Cardiac septum (tissue), 1 donor: Measurements from ENCODE around the gene HDHD3. TPM values are rescaled to one million over a fixed set of nuclear protein-coding genes. Genes with fewer than 3 reads are reported as not detected.
"Not testable (repeated sequence)": the region's sequence is repeated elsewhere in the genome, so short reads cannot be mapped to it uniquely, and the experiment has no call there.

ENCODE experiments used
- DNase-seq: peaks from one replicate; pipeline ENCODE4 v3.0.0-alpha.2; 2020; ENCODE audit warnings: low spot score
- intact Hi-C: fragments of 100-400 bp; cut with DNase I; formaldehyde crosslinking; loops from one replicate; pipeline ENCODE4 v1.14.0; 2022
- total RNA-seq: library from RNA; stranded (reverse); fragmentation: NEBNext Ultra II Directional; extraction: Animal tissue kit (Norgen Biotek cat#: 25700); gene quantifications from one replicate; pipeline ENCODE4 v1.2.1, GENCODE V29; 2021
- donor health status: DM: no; HTN: no; CAD: no.

The HDHD3 gene
- total RNA-seq, 1 donor from 2014 or later: 14.3 TPM

DNA sequence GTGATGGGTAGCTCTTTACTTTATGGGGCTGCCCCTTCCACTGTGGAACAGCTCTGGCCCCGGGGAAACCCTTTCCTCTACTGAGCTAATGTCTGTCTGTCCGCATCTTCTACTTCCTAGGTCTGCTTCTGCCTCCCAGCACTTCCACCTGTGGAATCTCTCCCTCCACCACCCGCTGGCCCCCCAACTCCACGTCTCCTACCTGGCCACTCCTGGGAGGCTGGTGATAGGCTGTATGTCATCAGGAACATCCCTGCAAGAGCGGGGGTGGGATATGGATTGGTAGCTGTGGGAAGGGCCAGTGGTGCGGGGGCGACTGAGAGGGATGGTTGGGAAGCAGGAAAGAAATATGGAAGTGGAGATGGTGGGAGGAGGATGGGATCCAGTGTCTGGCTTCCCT is 15.1 kb upstream of the HDHD3 start:
- intact Hi-C loops: no loop called here
- DNase-seq: no peak

DNA sequence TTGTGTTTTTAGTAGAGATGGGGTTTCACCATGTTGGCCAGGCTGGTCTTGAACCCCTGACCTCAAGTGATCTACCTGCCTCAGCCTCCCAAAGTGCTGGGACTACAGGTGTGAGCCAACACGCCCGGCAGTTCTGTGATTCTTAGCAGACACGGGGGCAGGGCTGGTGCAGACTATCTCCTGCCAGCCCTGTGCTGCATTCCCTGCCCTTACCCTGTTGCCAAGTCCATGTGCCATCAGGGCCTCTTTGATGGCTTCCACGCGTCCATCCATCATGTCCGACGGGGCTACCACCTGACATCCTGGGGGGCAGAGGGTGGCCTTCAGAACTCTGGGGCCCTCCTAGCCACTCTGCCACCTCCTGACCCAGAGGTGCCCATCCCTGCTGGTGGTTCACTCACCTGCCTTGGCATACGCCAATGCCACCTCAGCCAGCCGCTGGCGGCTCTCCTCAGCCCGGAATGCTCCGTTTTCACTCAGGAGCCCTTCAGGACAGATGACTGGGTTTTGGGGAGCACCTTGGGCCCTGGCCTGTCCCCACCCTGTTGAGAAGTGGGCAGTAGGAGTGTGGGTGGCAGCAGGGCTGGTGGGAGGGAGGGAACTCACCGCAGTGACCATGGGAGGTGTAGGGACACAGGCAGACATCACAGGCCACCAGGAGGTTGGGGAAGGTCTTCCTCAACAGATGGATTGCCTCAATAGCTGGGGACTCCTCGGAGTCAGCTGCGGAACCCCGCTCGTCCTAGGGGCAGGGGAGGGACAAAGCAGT is 13.6 kb upstream of the HDHD3 start:
- intact Hi-C loops: no loop called here
- DNase-seq: no peak

DNA sequence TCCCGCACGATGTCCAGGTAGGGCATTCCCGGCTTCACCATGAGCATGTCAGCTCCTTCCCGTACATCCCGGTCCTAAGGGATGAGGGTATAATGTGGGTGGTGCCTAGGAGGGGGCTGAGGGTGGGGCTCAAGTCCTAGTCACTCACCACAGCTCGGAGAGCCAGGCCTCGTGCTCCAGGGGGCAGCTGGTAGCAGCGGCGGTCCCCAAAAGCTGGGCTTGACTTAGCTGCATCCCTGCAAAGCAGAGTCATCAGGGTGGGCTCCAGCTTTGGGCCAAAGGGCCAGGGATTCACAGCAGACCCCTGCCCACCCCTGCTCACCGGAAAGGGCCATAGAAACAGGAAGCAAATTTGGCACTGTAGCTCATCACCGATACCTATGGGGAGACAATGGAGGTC is 12.7 kb upstream of the HDHD3 start:
- no peak for DNase-seq
- intact Hi-C loops: no loop called here

DNA sequence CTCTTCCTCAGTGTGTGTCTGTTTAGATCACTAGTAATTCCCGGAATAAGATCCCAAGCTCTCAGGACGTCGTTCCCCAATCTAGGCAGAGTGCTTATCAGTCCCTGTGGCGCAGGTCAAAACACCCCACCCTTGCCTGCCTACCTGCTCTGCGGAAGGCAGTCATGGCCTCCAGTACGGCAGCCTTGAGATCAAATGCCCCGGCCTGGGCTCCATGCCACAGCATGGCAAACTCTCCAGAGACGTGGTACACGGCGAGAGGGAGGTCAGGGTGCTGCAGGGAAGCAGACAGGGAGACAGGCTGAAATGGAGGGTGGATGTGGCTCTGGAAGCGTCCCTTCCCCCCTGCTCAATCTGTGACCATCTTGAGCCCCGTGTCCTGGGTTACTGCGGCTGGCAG is 12.0 kb upstream of the HDHD3 start:
- no peak for DNase-seq
- intact Hi-C loops: no loop called here

DNA sequence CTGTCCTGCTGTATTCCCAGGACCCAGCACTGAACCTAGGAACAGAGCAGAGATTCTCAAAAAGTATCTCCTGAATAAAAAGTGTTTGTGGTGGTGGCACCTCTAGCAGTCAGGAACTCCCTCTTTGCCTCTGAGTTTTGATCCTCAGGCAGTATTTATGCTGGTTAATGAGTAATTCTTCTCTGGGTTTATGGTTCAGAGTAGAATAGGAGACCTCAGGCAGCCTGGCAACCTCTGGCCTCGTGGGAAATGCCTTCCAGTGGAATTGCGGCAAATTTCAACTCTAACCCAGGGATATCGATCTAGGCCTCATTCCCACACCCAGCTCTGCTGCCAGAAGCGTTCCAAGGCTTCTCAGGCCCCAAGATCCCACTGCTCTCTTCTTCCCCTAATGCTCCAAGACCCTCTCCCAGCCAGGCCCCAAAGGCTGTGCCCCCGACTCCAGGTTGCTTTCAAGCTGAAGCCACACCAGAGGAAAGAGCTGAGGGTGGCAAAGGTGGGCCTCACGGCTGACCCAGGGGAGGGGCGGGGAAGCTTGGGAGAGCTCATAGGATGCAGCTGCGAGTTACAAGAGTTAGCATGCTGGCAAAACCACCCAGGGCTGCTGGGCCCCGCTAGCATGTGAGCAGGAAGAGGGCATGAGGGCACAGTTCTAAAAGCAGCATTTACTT is 10.9 kb upstream of the HDHD3 start:
- intact Hi-C loops: no loop called here
- DNase-seq: no peak

DNA sequence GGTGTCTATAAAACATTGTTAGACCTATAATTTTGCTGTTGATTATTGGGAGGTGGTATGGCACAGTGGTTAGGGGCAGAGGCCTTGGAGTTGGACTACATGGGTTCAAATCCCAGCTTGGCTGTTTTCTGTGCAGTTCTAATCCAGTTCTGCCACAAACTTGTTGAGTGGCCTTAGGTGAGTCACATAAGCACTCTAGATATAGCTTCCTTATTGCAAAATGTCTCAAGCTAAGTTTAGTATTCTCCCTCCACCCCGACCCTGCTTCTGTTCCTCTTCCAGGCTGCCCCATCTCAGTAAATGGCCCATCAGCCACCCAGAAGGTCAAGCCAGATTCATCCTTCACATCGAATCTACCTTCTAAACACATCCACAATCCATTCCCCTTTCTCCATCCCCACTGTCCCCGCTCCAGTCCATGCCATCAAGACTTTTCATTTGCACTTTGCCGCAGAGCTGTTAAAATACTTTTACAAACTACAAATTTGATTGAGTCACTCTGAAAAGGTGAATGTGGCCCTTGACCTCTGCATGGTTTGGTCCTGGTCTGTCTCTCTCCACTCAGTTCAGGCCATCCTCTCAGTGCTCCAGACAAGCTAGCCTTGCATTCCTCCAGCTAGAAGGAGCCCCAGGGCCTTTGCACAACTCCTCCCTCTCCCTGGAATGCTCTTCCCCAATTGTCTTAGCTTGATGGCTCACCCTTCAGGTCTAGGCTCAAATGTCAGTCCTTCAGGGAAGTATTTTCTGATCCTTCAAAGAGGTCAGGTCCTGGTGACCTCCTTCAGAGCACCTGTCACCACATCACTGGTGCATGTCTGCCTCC is 10.0 kb upstream of the HDHD3 start:
- DNase-seq: no peak
- intact Hi-C loops: no loop called here

DNA sequence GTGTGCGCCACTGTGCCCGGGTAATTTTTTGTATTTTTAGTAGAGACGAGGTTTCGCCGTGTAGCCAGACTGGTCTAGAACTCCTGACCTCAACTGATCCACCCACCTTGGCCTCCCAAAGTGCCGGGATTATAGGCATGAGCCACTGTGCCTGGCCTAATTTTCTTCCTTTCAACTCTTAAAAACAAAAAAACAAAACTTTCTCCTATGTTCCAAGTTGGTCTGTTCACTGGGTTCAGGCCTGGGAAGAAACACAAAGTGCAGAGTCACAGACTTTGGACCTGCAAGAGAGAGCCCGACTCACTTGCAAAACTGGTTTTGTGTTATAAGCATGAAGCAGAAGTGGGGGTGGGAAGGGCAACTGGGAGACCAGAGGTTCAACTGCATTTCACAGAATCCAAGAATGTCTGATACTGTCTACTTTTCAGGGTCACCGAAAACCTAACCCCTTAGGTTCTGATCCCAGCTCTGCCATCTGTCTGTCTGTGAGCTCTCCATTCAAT is 5.2 kb upstream of the HDHD3 start:
- intact Hi-C loops: no loop called here
- DNase-seq: no peak

DNA sequence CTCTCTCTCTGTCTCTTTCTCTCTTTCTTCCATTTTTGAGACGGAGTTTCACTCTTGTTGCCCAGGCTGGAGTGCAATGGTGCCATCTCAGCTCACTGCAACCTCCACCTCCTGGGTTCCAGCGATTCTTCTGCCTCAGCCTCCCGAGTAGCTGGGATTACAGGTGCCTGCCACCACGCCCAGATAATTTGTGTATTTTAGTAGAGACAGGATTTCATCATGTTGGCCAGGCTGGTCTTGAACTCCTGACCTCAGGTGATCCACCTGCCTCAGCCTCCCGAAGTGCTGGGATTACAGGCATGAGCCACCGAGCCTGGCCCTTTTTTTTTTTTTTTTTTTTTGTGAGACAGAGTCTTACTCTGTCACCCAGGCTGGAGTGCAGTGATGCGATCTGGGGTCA is 4.7 kb upstream of the HDHD3 start:
- DNase-seq, intact Hi-C loops: not testable (repeated sequence)

DNA sequence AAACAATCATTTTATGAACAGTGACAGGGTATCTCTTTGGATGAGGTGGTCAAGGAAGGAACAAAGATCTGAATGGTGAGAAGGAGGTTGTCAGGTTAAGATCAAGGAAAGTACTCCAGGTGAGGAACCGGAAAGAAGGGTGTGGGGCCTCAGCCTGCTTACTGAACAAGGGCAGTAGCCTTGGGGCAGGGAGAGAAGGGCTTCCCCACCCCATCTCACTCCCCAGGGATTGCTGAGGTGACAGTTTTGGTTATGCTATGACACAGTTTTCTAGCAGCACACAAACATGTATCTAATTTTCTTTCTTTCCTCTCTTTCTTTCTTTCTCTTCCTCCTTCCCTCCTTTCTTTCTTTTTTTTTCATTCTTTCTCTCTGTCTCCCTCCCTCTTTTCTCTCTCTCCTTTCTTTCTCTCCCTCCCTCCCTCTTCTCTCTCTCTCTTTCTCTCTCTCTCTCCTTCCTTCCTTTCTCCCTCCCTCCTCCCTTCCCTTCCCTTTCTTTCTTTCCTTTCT is 4.1 kb upstream of the HDHD3 start:
- intact Hi-C loops: no loop called here
- DNase-seq: no peak

DNA sequence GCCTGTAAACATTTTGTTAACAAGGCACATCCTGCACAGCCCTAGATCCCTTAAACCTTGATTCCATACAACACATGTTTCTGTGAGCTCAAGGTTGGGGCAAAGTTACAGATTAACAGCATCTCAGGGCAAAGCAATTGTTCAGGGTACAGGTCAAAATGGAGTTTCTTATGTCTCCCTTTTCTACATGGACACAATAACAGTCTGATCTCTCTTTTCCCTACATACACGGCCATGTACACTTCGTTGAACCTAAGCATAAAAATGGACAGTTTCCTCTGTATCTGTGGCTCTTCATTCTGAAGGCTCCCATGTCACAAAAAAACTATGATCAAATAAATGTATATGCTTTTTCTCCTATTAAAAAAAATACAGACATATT is 3.0 kb upstream of the HDHD3 start:
- intact Hi-C loops, DNase-seq: not testable (repeated sequence)

DNA sequence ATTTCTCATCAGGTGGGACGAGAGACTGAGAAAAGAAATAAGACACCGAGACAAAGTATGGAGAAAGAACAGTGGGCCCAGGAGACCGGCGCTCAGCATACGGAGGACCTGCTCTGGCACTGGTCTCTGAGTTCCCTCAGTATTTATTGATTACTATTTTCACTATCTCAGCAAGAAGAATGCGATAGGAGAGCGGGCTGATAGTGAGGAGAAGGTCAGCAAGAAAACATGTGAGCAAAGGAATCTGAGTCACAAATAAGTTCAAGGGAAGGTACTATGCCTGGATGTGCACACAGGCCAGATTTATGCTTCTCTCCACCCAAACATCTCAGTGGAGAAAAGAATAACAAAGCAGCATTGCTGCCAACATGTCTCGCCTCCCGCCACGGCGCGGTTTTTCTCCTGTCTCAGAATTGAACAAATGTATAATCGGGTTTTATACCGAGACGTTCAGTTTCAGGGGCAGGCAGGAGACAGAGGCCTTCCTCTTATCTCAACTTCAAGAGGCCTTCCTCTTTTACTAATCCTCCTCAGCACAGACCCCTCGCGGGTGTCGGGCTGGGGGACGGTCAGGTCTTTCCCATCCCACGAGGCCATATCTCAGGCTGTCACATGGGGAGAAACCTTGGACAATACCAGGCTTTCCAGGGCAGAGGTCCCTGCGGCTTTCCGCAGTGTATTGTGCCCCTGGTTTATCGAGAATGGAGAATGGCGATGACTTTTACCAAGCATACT is 2.5 kb upstream of the HDHD3 start:
- DNase-seq, intact Hi-C loops: not testable (repeated sequence)

DNA sequence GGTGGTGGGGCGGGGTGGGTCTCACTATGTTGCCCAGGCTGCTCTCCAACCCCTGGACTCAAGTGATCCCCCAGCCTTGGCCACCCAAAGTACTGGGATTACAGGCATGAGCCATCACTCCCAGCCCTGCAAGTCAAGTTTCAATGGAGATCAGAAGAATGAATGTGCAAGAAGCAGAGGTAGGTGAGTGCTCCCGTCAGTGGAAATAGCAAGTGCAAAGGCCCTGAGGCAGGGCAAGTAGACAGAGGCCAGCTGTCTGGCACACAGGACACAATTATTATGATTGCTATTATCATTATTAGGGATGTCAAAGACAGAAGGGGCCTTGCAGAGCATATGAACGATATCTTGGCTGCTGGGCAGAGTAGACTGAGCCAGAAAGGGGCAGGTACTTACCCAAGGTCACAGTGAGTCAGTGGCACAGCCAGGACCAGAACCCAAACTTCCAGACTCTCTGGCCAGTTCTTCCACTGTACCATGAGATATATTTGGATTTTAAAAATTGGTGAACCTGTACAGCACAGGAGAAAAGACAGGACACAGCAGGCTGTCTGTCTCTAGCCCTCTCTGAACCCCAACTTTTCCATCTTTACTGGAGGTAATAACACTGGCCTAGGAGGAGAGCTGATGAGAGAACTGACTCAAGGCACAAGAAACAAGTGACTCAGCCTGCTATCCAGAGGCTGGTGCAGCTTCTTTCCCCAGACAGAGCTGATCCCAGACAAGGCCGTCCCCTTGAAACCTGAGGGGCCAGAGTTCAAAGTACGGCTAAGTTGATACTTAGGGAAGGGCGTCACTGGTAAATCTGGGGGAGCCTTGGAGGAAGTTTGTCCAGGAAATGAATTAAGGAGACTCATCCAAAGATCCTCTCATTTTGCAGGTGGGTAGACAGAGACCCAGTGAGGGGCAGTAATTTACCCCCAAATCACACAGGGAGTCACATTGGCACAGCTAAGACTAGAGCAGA is 1.4 kb downstream of the HDHD3 start:
- intact Hi-C loops: no loop called here
- DNase-seq: no peak

DNA sequence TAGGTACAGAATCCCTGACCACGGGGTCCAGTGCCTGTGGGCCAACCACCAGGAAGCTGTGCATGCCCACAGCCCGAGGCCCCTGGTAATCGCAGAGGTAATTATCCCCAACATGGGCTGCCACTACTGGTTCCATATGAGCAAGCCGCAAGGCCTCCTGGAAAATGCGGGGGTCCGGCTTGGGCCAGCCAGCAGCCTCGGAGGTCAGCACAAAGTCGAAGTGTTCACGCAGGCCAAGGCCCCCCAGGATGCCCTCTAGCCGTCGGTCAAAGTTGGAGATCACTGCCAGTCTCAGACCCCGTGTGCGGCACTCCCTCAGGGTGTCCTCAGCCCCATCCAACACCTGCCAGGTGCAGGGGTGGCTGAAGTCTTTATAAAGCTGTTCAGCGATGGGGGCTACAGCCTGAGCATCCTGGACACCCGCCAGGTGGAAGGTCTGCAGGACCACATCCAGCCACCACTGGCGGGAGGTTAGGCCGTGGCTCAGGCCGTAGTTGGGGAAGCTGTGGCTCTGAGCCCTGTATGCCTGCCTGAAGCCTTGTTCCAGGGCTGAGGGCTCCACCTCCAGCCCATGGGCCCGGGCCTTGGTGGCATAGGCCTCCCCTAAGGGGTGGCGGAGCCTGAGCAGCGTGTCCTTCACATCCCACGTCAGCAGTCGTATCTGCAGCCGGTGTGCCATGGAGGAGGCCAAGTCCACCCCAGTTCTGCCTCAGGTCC is 3.0 kb downstream of the HDHD3 start:
- intact Hi-C loops: no loop called here
- DNase-seq: no peak

DNA sequence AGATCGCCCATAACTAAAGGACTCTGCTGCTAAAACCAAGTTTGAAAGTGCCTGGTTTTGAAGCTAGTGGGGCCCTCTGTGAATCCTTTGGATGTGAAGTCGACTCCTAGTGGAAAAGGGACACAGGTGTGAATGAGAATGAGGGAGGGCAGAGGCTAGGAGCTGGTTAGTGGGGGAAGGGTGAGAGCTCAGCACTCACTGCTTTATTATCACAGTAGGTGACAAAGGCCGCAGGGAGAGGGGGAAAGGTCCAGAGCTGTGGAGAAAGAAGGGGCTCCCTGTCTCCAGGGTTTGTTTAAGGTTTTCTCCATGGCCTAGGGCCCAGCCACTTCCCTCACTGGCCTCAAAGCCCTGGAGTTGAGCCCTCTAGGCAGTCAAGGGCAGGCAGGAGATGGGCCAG is 3.5 kb downstream of the HDHD3 start:
- no peak for DNase-seq

DNA sequence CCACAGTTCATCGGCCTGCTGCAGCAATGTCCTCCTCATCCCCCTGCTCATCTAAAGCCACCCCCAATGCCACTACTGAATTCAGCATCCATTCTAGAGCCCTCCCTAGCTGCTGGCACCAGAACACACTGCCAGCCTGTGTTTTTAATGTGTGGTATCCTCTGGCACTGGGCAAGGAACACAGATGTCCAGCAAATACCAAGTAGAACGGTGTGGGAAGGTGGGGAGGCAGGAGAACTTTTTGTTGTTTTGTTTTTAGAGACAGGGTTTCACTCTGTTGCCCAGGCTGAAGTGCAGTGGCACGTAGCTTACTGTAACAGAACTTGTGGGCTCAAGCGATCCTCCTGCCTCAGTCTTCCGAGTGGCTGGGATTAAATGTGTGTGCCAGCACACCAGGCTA is 4.7 kb downstream of the HDHD3 start:
- intact Hi-C loops: no loop called here
- no peak for DNase-seq

More for the DNA sequence above, 3.5 kb downstream of the HDHD3 start:
- intact Hi-C loops: no loop called here

DNA sequence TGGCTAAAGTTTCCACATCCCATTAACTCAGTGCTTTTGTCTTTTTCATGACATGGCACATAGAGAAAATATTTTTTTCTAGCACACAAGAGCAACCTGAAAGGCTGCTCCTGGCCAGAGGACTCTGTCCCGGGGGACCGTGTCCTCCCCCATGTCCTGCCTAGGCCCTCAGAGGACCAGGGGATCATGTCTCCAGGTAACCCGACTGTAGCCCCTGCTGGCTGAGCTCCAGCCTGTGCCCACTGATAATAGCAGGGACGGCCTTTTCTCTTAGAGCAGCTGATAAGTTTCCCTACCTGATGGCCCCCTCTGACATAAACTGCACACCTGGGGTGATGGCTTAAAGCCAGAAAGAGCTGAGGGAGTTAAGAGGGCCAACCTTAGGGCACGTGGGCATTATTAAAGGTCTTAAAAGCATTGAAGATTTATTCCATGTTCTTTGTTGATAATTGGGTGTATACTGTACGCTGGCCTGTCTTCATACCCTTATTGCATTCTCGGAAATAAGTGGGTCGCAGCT is 5.9 kb downstream of the HDHD3 start:
- DNase-seq: no peak
- intact Hi-C loops: no loop called here

DNA sequence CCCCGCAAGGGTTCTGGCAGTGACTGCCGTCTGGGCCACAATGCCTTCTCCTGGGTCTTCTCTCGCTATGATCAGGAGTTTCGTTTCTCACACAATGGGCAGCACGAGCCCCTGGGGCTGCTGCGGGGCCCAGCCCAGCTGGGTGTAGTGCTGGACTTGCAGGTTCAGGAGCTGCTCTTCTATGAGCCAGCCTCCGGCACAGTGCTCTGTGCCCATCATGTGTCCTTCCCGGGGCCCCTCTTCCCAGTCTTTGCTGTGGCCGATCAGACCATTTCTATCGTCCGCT is 7.0 kb downstream of the HDHD3 start:
- DNase-seq: no peak
- intact Hi-C loops: no loop called here
